Measurements from ENCODE around the gene LAMTOR1.

Gene LAMTOR1

GRCh38 chr11:72058416-72059034 is 44.6 kb downstream of the LAMTOR1 start:
- in situ Hi-C loops (cut with MboI; ENCODE audit: low pct_unique_long_range_greater_than_20kb, low sequenced_read_pairs): no loop called here
- no peak for DNase-seq

GRCh38 chr11:72048766-72049460 is 54.2 kb downstream of the LAMTOR1 start:
- in situ Hi-C loops (cut with MboI; ENCODE audit: low pct_unique_long_range_greater_than_20kb, low sequenced_read_pairs): no loop called here
- DNase-seq: no peak
